Measurements from ENCODE around the gene PARD3B.

Gene PARD3B

GRCh38 chr2:205571360-205571959 is 1026.2 kb downstream of the PARD3B start:
- H3K4me3 ChIP-seq (ENCODE audit: low read depth, low read length) = no peak overlapping the region
- DNase-seq (ENCODE audit: low read depth) = no peak
- TF ChIP-seq CTCF (IDR thresholded peaks at IDR 0.05; ENCODE audit: control insufficient read depth, extremely low read depth, insufficient read depth) = no peak

GRCh38 chr2:205574001-205574400 is 1028.7 kb downstream of the PARD3B start:
- no peak for DNase-seq (ENCODE audit: low read depth)
- no peak overlapping the region for H3K4me3 ChIP-seq (ENCODE audit: low read depth, low read length)
- no peak for TF ChIP-seq CTCF (IDR thresholded peaks at IDR 0.05; ENCODE audit: control insufficient read depth, extremely low read depth, insufficient read depth)

DNA sequence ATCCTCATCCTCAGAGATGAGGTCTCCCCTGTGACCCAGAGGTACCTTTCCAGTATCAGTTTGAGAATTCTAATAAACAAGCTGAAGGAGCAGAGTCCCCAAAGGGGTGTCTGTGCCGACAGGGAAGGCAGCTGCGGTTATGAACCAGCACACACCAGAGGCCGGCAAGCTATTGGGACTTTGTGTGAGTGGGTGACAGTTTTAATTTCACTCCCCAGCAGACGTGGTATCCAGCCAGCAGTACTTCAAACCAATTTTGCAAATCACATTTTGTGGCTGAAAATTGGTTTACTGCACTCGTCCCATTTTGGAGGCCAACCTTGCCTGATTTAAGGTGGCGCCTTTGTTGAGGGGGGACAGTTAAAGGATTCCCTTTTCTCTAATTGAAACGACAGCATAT is 1034.1 kb downstream of the PARD3B start:
- no peak for DNase-seq (ENCODE audit: low read depth)
- H3K4me3 ChIP-seq (ENCODE audit: low read depth, low read length) = no peak overlapping the region
- no peak for TF ChIP-seq CTCF (IDR thresholded peaks at IDR 0.05; ENCODE audit: control insufficient read depth, extremely low read depth, insufficient read depth)

GRCh38 chr2:205580212-205580987 is 1035.1 kb downstream of the PARD3B start:
- H3K4me3 ChIP-seq (ENCODE audit: low read depth, low read length) = no peak overlapping the region
- DNase-seq (ENCODE audit: low read depth) = no peak
- no peak for TF ChIP-seq CTCF (IDR thresholded peaks at IDR 0.05; ENCODE audit: control insufficient read depth, extremely low read depth, insufficient read depth)

DNA sequence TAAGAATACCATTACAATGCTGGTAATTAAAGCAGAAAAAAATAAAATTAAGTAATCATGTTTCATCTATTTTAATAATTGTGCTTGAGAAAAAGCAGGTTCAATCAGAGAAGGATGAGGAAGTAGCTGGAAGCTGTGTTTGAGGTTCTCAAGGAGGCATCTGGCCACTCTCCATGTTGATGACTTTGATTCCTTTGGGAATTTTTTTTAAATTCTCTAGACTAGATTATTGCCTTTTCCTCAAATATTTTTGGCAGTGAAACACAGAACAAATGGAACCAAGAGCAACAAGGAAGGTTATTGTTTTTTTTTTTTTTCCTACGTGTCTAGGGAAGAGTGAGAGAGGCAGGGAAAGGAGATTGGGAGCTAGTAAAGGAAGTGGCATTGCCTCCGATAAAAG is 1037.1 kb downstream of the PARD3B start:
- DNase-seq (ENCODE audit: low read depth) = no peak
- TF ChIP-seq CTCF (IDR thresholded peaks at IDR 0.05; ENCODE audit: control insufficient read depth, extremely low read depth, insufficient read depth) = no peak
- H3K4me3 ChIP-seq (ENCODE audit: low read depth, low read length) = no peak overlapping the region

DNA sequence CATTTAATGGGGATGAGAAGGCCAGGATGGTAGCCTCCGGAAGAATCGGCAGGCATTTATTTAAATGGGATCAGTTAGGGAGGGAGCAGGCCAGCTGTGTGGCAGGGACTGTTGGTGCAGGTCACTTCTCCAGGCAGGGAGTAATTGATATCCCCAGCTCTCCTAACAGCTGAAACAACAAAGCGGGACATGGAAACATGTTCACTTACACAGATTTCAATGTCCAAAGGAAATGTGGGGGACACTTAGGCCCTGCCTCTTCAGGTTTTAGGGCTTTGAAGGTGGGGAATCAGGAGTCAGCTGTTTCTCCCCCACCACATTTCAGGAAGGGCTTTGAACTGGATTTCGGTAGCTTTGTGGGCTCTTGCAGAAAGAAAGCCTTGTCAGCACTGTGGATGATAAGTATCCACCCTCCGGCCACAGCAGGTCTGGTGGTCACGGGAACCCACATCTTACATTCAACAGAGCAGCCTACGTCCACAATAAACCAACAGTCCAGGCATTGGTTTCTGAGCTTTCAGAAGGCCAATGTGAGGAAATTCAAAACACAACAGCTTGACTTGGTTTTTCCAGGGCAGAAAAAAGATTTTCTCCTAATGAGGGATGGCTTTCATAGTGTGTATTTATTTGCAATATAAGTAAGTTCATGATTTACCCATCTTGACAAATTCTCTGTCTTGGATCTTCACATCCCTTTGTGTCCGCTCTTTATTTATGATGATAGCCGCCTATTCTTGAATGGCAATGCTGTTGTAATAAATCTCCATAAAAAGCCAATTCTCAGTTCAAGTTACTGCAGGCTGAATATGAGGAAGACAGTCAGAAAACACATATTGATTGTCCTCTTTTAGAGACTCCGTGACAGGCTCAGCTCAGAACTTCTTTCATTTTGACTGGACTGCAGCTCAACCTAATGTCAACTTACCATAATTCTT is 1040.4 kb downstream of the PARD3B start:
- H3K4me3 ChIP-seq (ENCODE audit: low read depth, low read length) = no peak overlapping the region
- no peak for TF ChIP-seq CTCF (IDR thresholded peaks at IDR 0.05; ENCODE audit: control insufficient read depth, extremely low read depth, insufficient read depth)
- DNase-seq (ENCODE audit: low read depth) = no peak
